Activated CD4-positive, CD25-positive, alpha-beta regulatory T cell treated with anti-CD3 and anti-CD28 coated beads, Interleukin-2, amount 50 U/mL, for 72 hours (primary cell): ENCODE results near the gene WNT5A.

ENCODE experiments used
- DNase-seq: peaks from one replicate; pipeline ENCODE4 v3.0.0; 2021

Gene WNT5A

DNA sequence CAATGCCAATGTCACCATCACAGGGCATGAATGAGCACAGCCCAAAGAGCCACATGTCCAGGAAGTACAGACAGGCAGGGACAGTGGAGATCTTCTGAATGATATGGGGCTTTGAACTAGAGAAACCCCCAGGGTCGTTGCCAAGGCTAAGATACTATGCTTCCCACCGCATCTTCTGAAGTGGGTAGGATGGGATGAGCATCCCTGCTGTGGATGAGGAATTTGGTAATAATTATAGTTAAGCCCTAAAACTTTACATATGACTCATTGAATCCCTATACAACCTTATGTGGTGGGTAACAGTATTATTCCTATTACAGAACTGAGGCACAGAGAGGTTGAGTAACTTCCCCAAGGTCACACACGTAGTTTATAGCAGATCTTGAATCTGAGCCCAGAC is 44.2 kb downstream of the WNT5A start:
- DNase-seq, result no peak

DNA sequence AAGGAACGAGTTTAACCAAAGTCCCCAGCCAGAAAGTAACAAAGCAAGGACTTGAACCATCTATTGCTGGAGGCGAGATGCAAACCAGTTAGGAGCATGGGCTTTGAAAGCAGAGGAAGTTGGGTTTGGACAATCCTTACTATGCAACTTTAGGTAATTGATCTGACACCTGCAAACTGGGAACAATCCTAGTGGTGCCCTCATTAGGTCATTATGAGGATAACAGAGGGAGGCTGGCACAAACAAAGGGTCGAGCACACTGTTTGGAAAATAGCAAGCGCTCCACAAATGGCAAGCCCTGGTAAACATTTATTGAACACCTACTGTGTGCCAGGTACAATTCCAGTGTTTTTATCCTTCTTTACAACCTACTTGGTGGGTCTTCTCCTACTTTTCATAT is 45.6 kb downstream of the WNT5A start:
- no peak for DNase-seq

DNA sequence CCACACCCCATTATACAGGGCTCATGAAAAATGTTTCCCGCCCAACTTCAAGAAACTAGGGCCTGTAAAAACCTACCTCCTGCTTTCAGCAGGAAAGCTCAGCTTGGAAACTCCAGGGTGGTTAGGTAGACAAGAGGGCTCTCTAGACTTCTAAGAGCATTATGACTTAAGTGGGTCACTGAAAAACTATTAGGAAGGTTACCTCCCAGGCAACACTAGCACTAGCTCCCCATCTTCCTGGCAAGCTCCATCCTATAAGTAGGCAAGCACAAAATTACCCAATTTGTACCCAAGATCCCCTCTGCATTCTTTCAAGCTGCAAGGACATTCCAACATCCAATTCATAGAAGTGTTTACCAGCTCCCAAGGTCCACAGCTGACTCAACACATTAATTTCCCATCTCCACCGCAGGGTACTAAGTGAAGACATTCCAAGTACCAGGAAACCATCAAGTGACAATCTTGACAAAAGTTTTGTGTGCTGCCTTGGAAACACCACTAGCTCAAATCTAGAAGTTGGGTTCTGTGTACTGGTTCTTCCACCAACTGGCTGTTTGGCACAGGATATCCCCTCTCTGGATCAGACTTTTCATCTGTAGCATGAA is 46.9 kb downstream of the WNT5A start:
- DNase-seq, result no peak

DNA sequence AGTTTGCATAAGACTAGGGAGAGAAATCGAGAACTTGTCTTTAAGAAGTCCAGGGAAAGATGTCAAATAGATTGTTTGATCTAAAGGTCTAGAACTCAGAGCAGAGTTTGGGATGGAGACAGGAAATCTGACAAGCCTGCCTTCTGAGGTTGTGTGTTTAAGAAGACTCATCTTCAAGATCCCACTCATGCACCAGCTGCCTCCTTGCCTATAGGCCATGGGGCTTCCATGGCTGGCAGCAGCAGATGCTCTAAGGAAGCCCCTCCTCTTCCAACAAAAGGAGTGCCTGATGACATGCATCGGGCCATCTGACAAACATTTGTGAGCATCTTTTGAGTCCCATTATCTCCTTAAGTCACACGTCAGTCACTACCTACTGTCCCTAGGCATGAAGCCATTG is 47.4 kb downstream of the WNT5A start:
- no peak for DNase-seq

DNA sequence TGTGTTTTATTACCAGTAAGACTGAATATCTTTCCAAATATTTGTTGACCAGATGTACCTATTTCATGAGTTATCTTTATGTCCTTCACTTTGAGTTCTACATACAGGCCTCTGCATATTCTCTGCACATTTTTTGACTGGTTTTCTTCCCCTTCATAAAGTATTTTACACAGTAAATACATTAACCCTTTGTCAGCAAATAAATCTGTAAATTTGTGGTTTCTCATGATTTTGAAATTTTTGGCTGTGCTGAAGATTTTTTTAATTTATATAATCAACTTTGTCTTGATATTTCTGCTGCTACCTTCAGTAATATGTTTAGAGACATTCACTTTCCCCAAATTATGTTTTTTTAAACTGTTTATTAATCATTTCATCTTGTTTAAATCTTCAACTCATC is 50.5 kb downstream of the WNT5A start:
- no peak for DNase-seq

DNA sequence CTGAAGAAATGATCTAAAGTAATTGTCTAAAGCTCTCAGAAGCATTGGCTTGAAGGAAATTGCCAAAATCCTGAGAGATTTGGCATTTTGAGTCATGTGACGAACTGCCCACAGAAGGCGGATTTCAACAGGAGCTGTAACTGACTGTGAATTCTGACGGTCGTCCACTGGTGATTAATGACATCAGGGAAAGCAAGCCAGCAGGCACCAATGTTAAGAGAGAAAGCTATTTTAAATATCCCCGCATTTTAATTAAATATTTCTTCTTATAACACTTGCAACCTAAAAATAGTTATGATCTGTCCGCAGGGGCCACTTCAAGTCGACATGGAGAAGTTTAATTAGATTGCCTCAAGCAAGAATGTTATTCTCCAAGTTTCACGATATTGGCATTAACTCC is 51.6 kb downstream of the WNT5A start:
- no peak for DNase-seq

DNA sequence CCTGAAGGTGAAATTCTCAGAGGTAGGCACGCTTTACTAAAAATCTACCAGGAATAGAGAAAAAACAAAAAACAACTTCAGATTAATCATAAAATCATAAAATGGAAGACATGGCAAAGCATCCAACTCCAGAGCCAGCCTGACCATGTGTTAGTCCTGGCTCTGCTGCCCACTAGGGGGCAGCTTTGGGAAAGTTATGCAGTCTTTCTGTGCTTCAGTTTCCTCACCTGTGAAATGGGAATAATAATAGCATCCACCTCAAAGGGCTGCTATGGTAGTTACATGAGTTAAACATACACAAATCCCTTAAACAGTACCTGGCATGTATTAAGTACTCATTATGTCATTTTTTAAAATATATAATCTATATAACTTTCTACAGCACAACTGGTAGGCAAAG is 52.3 kb downstream of the WNT5A start:
- DNase-seq, result no peak

DNA sequence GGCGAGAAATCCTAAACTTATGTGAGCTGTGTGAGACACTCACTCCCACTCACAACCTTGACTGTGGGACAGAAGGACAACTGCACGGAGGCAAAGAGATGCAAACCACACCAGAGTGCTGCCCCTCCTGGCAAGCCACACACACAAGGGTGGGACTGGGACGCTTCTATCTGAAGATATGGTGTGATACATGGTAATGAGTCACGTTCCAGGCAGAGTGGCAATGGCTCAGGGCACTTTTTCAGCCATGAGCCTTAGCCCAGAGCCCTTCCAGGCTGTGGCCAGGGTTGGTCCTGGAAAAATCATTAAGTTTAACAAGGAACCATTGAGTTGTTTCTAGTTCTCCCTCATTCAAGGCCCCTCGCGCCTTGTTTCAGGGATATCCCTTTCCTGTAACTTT is 56.1 kb downstream of the WNT5A start:
- no peak for DNase-seq

DNA sequence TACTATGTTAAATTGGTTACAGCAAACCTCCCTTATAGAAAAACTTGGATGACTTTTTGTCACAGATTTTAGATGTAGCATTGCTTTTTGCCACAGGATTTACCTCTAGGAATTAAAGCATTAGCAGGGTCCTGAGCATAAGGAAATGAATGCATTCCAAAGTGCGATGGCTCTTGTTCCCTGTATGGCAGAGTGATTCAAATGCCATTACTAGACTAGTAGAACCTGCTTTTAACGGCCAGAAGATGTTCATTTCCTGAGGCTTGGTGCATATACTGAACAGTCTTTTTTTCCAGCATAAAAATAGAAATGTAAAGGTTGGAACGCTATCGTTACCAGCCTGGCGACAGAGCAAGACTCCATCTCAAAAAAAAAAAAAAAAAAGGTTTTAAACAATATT is 59.4 kb downstream of the WNT5A start:
- no peak for DNase-seq

DNA sequence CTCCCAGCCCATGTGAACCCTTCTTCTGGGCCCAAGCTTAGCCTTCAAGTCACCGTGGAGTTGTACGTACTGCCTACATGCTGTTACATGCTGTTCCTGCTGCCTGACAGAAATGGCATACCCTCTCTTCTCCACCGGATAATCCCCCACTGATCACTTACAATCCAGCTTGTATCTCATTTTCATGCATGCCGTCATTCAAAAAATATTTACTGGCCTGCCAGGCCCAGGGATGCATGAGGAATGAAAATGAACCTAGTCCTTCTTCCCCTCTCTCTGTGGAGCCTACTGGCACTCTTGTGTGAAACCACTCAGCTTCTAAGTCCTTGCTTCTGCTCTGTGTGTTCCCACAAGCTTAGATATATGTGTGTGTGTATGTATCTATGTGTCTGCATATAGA is 60.6 kb downstream of the WNT5A start:
- DNase-seq, result no peak

DNA sequence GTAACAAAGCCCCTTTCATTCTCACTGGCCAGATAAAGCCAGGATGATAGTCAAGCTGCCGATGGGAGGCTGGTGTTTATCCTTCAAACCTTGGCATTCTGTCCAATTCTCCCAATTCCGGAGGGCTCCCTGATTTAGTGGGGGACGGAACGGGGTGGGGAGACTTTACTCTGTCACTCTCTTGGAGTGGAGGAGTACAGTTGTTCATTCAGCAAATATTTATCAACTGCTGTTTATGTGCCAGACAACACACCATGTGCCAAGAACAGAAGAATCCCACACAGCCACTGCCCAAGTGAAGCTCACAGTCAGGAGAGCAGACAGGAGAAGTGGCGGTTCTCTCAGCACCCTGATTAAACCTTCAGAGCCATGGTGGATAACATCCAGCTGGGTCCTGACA is 63.3 kb downstream of the WNT5A start:
- no peak for DNase-seq

DNA sequence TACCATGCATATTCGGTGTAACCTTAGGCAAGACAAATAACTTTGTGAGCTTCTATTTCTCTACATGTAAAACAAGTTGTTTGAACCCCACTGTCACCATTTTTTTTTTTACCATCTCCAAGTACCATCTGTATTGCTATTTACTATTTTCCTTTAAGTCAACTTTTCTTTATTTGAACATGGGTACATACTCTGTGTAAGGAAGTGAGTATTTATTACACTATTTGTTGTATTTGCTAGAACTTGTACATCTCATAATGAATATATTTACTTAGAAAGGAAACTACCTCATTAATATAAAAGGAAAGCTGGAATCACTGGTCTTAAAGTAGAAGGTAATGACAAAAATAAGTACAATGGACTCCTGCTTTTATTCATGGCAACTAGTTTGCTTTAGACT is 69.9 kb downstream of the WNT5A start:
- DNase-seq, result no peak

DNA sequence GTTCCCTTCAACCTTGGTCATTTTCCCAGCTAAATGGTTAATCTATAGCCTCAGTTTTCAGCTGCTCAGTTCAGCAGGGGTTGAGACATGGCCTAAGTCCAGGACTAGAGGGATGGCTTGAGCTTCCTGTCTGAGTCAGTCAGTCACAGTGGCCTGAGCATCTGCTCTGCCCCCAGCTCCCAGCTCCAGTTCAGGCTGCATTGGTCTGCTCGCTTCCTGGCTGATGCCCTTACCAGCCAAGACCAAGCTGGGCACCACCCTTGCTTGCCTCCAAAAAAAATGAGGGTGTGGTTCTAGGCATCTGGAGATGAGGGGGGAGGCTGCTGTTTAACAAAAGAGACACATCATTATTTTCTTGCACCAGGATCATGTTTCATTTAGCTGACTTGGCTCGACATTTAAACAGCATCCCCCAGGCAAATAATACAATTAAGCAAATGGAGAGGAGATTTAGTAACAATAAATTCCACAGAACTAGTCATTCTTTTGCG is 70.7 kb downstream of the WNT5A start:
- DNase-seq, result no peak
